Karpas-422 (cell line): ENCODE measurements around the gene ZNF318. TPM values are rescaled to one million over a fixed set of nuclear protein-coding genes. Genes with fewer than 3 reads are reported as not detected.

ENCODE experiments used
- DNase-seq: peaks from one replicate; pipeline ENCODE4 v3.0.0-alpha.2; 2015
- H2AFZ ChIP-seq: fragments of 200-600 bp; sonication (generic); 2 replicates; pipeline ENCODE4 v1.6.1; 2014; ENCODE audit warnings: antibody characterized with exemption, low read length, mixed read lengths
- H3K27ac ChIP-seq: fragments of 200-600 bp; sonication (generic); 2 replicates; pipeline ENCODE4 v1.5.1; 2014; ENCODE audit warnings: mild to moderate bottlenecking, low read length, moderate library complexity
- H3K27me3 ChIP-seq: fragments of 200-600 bp; sonication (generic); 2 replicates; pipeline ENCODE4 v1.6.1; 2014; ENCODE audit warnings: low read length, mixed read lengths
- H3K36me3 ChIP-seq: fragments of 200-600 bp; sonication (generic); 2 replicates; pipeline ENCODE4 v1.6.1; 2014; ENCODE audit warnings: low read length, mixed read lengths; ENCODE audit not compliant: insufficient read depth
- H3K4me1 ChIP-seq: fragments of 200-600 bp; sonication (generic); 2 replicates; pipeline ENCODE4 v1.6.1; 2014; ENCODE audit warnings: mild to moderate bottlenecking, low read length, mixed read lengths
- H3K4me2 ChIP-seq: fragments of 200-600 bp; sonication (generic); 2 replicates; pipeline ENCODE4 v1.6.1; 2014; ENCODE audit warnings: low read length, low read depth, mild to moderate bottlenecking; ENCODE audit not compliant: poor library complexity, severe bottlenecking
- H3K4me3 ChIP-seq: fragments of 200-600 bp; sonication (generic); 2 replicates; pipeline ENCODE4 v1.5.1; 2014; ENCODE audit warnings: mild to moderate bottlenecking, antibody characterized with exemption, low read length, mixed read lengths
- H3K79me2 ChIP-seq: fragments of 200-600 bp; sonication (generic); 2 replicates; pipeline ENCODE4 v1.6.1; 2014; ENCODE audit warnings: mild to moderate bottlenecking, low read length, mixed read lengths
- H3K9ac ChIP-seq: fragments of 200-600 bp; sonication (generic); 2 replicates; pipeline ENCODE4 v1.6.0; 2014; ENCODE audit warnings: low read length
- H3K9me2 ChIP-seq: fragments of 200-600 bp; sonication (generic), shearing (Covaris generic); replicated peaks from 2 replicates; pipeline ENCODE4 v1.6.0; 2014; ENCODE audit warnings: mild to moderate bottlenecking, low read length, moderate library complexity; ENCODE audit not compliant: insufficient read depth
- H3K9me3 ChIP-seq: fragments of 300-700, 200-600 bp; sonication (generic); 2 replicates; pipeline ENCODE4 v1.6.1; 2014; ENCODE audit warnings: low read length, mixed read lengths
- H4K20me1 ChIP-seq: fragments of 200-600 bp; sonication (generic); 2 replicates; pipeline ENCODE4 v1.6.1; 2014; ENCODE audit warnings: mild to moderate bottlenecking, antibody characterized with exemption, low read length, low read depth; ENCODE audit not compliant: insufficient read depth
- total RNA-seq: library from RNA; depleted of rRNA; stranded (reverse); fragments of >200 nt; shearing (Covaris generic); gene quantifications from 2 replicates; pipeline ENCODE4 v1.2.3, GENCODE V29; 2014; ENCODE audit warnings: low replicate concordance

The ZNF318 gene
- total RNA-seq, 1 experiment from 2014 or later: 61.8 TPM

DNA sequence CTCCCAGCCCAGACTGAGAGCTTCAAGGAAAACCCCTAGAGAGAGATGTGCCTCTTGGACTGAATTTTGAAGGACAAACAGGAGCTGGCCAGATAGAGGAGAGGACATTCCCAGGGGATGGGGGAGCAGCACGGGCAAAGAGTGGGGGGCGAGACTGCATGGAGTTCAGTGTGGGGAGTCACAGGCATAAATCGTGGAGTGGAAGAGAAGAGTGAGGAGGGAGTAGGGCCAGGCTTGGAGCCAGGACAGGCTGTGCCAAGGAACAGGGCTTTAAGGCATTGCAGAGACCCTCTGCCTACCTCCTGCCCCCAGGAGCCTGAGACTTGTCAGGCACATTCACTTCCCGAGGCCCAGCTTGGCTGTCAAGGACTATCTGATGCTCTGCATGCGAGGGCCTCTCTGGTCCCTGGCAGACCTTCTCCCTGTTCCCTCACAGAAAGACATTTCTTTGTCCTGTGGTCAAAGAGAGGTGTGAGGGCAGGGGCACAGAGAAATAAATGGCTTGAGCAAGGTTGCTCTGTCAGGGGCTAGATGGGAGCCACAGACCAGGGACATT is 76.6 kb downstream of the ZNF318 start:
- H3K27ac ChIP-seq: no peak overlapping the region
- H3K9me2 ChIP-seq: no peaks in the 10 kb centered on the region
- H4K20me1 ChIP-seq: no peaks in the 10 kb centered on the region
- no peaks in the 10 kb centered on the region for H3K36me3 ChIP-seq
- H3K79me2 ChIP-seq: no peaks in the 10 kb centered on the region
- H3K27me3 ChIP-seq: no peaks in the 10 kb centered on the region
- H2AFZ ChIP-seq: no peak overlapping the region
- no peak overlapping the region for H3K4me2 ChIP-seq
- no peak for DNase-seq
- H3K4me3 ChIP-seq: no peak overlapping the region
- H3K4me1 ChIP-seq: no peaks in the 10 kb centered on the region
- H3K9ac ChIP-seq: no peak overlapping the region
- H3K9me3 ChIP-seq: no peaks in the 10 kb centered on the region

DNA sequence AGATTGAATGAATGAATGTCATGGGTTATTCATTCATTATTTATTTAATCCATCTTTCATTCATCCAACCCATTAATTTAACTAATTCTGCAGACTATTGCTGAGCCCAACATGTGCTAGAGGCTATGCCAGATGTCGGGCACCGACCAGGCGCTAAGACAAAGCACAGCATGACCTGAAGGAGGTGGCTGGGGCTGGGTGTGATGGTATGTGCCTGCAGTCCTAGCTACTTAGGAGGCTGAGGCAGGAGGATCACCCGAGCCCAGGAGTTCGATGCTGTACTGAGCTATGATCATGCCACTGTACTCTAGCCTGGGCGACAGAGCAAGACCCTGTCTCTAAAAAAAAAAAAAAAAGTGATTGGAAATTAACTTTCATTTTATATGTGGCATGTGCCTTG is 77.1 kb downstream of the ZNF318 start:
- Histone ChIP-seq H4K20me1 (no peaks in the 10 kb centered on the region), H3K9me2 (no peaks in the 10 kb centered on the region), H3K9ac (no peak overlapping the region), H3K9me3 (no peaks in the 10 kb centered on the region), H3K4me3 (no peak overlapping the region), H3K79me2 (no peaks in the 10 kb centered on the region), H3K4me1 (no peaks in the 10 kb centered on the region), H3K27ac (no peak overlapping the region), H3K27me3 (no peaks in the 10 kb centered on the region), H2AFZ (no peak overlapping the region), H3K4me2 (no peak overlapping the region), H3K36me3 (no peaks in the 10 kb centered on the region)
- no peak for DNase-seq

DNA sequence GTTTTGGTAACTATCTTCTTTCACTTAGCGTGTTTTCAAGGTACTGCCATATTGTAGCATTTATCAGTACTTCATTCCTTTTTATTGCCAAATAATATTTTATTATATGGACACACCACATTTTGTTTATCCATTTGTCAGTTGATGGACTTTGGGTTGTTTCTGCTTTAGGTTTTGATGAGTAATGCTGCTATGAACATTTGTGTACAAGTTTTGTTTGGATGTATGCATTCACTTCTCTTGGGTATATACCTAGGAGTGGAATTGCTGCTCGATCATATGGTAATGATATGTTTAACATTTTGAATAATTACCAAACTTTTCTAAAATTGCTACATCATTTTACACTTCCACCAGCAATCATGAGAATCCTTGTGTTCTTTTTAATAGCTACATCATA is 77.7 kb downstream of the ZNF318 start:
- Histone ChIP-seq H3K4me3 (no peak overlapping the region), H3K79me2 (no peaks in the 10 kb centered on the region), H2AFZ (no peak overlapping the region), H3K27ac (no peak overlapping the region), H3K9me2 (no peaks in the 10 kb centered on the region), H3K27me3 (no peaks in the 10 kb centered on the region), H3K36me3 (no peaks in the 10 kb centered on the region), H3K4me2 (no peak overlapping the region), H3K4me1 (no peaks in the 10 kb centered on the region), H3K9me3 (no peaks in the 10 kb centered on the region), H4K20me1 (no peaks in the 10 kb centered on the region), H3K9ac (no peak overlapping the region)
- no peak for DNase-seq

DNA sequence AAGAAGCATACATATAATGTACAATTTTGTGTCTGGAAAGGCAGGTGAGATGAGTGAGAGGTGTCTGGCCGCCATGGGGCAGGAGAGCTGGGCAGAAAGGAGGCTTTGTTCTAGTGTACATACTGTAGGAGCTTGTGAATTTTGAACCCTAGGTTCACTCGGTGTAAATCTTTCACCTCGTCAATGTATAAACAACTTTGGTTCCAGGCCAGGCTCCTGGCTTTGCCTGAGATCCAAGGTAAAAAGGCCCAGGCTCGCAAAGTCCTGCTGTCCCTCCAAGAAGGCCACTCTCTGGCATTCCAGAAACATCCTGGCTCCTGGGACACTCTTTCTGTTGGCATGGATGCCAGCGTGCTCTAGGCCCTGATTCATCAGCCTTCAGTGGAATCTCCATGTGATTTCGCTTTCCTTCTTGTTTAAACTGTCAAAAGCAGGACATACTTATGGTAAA is 78.5 kb downstream of the ZNF318 start:
- DNase-seq: no peak
- Histone ChIP-seq H3K36me3 (no peaks in the 10 kb centered on the region), H3K79me2 (no peaks in the 10 kb centered on the region), H2AFZ (no peak overlapping the region), H3K4me3 (no peak overlapping the region), H3K4me1 (no peaks in the 10 kb centered on the region), H4K20me1 (no peaks in the 10 kb centered on the region), H3K9me3 (no peaks in the 10 kb centered on the region), H3K9ac (no peak overlapping the region), H3K27ac (no peak overlapping the region), H3K9me2 (no peaks in the 10 kb centered on the region), H3K27me3 (no peaks in the 10 kb centered on the region), H3K4me2 (no peak overlapping the region)

DNA sequence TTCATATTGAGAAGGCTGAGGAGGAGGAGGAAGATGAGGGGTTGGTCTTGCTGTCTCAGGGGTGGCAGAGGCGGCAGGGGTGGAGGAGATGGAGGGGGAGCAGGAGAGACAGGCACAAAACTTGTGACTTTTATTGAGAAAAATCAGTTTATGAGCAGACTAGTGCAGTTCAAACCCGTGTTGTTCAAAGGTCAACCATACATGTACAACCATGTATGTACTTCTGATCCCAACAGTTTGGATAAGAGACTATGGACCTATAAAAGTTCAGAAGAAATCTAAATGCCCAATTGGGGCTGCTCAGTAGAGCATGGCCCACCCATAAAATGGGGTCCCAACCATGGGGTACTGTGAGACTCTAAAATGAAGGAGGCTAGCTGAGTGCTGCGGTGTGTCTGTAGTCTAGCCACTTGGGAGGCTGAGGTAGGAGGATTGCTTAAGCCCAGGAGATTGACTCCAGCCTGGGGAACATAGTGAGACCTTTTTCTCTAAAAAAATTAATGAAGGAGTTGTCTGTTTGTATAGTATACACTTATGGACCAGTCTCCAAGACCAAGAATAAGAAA is 79.0 kb downstream of the ZNF318 start:
- no peaks in the 10 kb centered on the region for H3K9me3 ChIP-seq

DNA sequence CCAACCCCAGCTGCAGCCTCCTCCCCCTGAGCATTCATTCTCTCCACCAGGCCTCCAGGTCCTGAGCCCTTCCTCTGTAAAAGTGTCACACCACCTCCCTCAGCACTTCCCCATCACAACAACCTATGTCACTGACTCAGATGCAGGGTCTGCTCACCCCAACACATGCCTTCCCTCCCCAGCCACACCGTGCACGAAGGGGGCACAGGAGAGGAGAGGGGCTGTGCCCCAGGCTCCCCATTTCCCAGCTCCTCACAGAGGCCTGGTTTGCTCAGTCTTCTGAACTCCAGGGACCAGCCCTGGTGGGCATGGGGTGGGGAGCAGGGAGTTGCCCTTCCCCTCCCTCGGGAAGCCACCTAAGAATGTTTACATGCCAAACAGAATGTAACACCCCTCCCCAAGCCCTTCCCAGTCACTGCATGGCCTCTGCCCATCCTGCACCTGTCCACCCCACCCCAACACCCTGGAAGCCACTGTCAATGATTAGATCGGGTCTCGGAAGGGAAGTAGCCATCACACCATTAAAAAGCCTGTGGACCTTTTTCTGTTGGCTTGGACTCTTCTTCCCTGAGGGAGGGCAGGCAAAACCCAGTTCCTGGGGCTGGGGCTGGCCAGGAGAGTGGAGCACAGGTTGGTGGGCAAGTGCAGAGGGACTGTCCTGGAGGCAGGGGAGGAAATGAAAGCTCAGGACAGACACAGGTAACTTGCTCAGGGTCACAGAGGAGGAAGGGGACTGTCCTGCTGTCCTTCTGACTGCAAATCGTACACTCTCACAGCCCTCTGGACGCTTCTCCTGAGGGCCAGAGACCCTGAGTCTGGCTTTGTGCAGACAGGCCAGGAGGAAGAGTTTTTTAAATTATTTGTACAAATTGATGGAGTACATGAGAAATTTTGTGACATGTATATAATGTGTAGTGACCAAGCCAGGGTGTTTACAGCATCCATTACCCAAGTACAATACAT is 81.4 kb downstream of the ZNF318 start:
- H3K4me1 ChIP-seq: no peaks in the 10 kb centered on the region
- no peak overlapping the region for H3K4me3 ChIP-seq
- H4K20me1 ChIP-seq: no peaks in the 10 kb centered on the region
- H2AFZ ChIP-seq: no peak overlapping the region
- no peaks in the 10 kb centered on the region for H3K9me3 ChIP-seq
- H3K36me3 ChIP-seq: no peaks in the 10 kb centered on the region
- H3K9me2 ChIP-seq: no peaks in the 10 kb centered on the region
- DNase-seq: no peak
- no peak overlapping the region for H3K4me2 ChIP-seq
- H3K9ac ChIP-seq: no peak overlapping the region
- H3K27ac ChIP-seq: no peak overlapping the region
- no peaks in the 10 kb centered on the region for H3K79me2 ChIP-seq
- no peaks in the 10 kb centered on the region for H3K27me3 ChIP-seq

More for the DNA sequence above, 79.0 kb downstream of the ZNF318 start:
- Histone ChIP-seq H3K4me1 (no peaks in the 10 kb centered on the region), H2AFZ (no peak overlapping the region), H3K36me3 (no peaks in the 10 kb centered on the region), H3K79me2 (no peaks in the 10 kb centered on the region), H4K20me1 (no peaks in the 10 kb centered on the region), H3K9me2 (no peaks in the 10 kb centered on the region), H3K27me3 (no peaks in the 10 kb centered on the region), H3K9ac (no peak overlapping the region), H3K4me3 (no peak overlapping the region), H3K27ac (no peak overlapping the region), H3K4me2 (no peak overlapping the region)
- DNase-seq: no peak

DNA sequence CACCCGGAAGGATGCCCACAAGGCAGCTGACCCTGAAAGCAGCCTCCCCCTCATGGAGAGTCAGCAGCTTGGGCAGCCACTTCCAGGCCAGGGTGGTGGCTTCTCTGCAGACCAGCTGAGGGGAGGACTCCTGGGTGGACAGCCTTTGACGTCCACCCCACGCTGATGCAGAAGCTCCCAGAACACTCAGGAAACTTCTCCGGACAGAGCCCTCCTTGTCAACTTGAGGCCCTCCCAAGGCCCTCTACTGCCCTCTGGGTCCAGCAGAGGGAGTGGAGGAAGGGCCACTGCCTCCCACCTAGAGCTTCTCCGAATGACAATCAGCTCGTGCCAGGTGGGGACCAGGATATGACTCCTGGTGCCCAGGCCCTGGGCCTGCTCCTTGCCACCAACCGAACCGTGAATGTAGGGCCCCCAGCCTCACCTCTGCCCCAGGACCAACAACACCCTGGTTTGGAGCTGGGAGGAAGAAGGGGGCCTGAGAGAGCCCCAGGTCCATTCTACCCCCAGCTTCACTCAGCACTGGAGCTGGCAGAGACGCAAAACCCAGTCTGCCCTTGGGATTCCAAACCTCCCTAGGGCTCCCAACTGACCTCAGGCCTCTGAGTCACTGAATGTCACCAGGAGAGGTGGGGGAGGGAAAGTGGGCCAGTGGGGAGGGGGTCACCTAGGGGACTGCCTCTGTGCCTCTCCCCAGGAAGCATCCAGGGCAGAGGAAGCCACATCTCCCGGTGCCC is 82.3 kb downstream of the ZNF318 start:
- Histone ChIP-seq H2AFZ (no peak overlapping the region), H4K20me1 (no peaks in the 10 kb centered on the region), H3K4me1 (no peaks in the 10 kb centered on the region), H3K9ac (no peak overlapping the region), H3K79me2 (no peaks in the 10 kb centered on the region), H3K27ac (no peak overlapping the region), H3K4me2 (no peak overlapping the region), H3K27me3 (no peaks in the 10 kb centered on the region), H3K9me3 (no peaks in the 10 kb centered on the region), H3K9me2 (no peaks in the 10 kb centered on the region), H3K4me3 (no peak overlapping the region), H3K36me3 (no peaks in the 10 kb centered on the region)
- no peak for DNase-seq
